ENCODE measurements around the gene CARNS1. TPM values are rescaled to one million over a fixed set of nuclear protein-coding genes. Genes with fewer than 3 reads are reported as not detected.

Gene CARNS1
- total and polyA plus RNA-seq, 2 of the 8 experiments (the other 6 are each of a cell fraction or from before 2014, with no cell fraction given): 0.82 to 1.1 TPM

- TF ChIP-seq CHD7 (IDR thresholded peaks at IDR 0.05; ENCODE audit: insufficient replicate concordance, low read length) (no peak), BRCA1 (IDR thresholded peaks at IDR 0.05; ENCODE audit: low read depth, low read length) (no peak), SIN3A (conservative IDR thresholded peaks at IDR 0.05 in 1 of 2, IDR thresholded peaks at IDR 0.05 in 1 of 2; ENCODE audit: low read depth in 1 of 2, low read length in 2 of 2) (no peak), JUN (IDR thresholded peaks at IDR 0.05; ENCODE audit: low read depth, low read length) (no peak), CHD1 (IDR thresholded peaks at IDR 0.05; ENCODE audit: low read depth, low read length) (no peak), CTBP2 (IDR thresholded peaks at IDR 0.05; ENCODE audit: borderline replicate concordance, insufficient read depth, insufficient read length, low read length) (no peak), ZNF274 (IDR thresholded peaks at IDR 0.05; ENCODE audit: borderline replicate concordance, extremely low read depth, low read length) (no peak), KDM5A (IDR thresholded peaks at IDR 0.05; ENCODE audit: low read length) (no peak), EZH2 (IDR thresholded peaks at IDR 0.05; ENCODE audit: low read depth, low read length, severe bottlenecking) (no peak), CEBPB (IDR thresholded peaks at IDR 0.05; ENCODE audit: low read depth, low read length) (no peak)
Measured at GRCh38 chr11:67452141-67452952, 36.9 kb downstream of the CARNS1 start, which contains the start of gene GPR152 (continued).
